Tracheal epithelial cell (primary cell): Measurements from ENCODE around the gene BRD3OS. TPM values are rescaled to one million over a fixed set of nuclear protein-coding genes. Genes with fewer than 3 reads are reported as not detected.

Experiments used
- total RNA-seq: library from RNA; depleted of rRNA; stranded (reverse); fragments of >200 nt; gene quantifications from 2 replicates; pipeline ENCODE4 v1.2.1, GENCODE V29; 2014

BRD3OS gene
- total RNA-seq, result 7.5 and 7.9 TPM in 2 replicates

GRCh38 chr9:134024828-134025605 is at the start of gene BRD3OS:
TSS of gene BRD3OS (plus strand) at chr9:134025481. CDS start at chr9:134026748, 1,267 bp downstream.

DNA sequence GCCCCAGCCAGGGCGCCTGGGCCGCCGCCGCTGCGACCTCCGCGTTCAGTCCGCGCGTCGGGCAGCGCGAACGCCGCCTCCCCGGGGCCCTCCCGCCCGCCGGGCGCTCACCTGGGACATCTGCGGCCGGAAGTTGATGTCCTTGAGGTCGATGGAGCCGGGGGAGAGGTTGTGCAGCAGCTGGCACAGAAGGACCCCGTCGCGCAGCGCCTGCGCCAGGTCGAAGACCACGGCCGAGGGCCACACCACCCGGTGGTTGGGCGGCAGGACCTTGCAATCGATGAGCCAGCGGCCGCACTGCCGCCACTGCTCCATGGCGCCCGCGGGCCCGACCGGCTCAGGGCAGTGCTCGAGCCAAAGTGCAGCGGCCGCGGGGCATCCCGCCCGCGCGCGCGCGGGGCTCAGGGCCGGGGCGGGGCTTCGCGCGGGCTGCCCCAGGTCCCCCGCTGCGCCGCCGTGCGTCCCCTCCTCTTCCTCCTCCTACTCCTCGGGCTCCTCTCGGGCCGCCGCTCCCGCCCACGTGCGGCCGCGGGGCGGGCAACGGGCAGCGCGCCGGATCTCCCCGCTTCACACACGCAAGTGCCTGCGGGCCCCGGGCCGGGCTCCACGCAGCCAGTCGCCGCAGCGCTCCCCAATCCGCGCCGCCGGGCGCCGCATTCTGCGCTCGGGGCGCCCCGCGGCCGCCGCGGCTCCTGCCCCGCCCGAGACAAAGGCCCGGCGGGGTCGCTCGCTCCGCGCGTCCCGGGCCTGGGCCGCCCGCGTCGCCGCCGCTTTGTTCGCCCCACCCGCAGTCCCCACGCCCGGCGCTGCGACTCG is 33.1 kb upstream of the BRD3OS start, which contains the start of gene VAV2:
Gene VAV2, minus strand, starts transcription at position 361 of the 816 bp plus-strand sequence. Its CDS starts 46 bp downstream, at position 315.

DNA sequence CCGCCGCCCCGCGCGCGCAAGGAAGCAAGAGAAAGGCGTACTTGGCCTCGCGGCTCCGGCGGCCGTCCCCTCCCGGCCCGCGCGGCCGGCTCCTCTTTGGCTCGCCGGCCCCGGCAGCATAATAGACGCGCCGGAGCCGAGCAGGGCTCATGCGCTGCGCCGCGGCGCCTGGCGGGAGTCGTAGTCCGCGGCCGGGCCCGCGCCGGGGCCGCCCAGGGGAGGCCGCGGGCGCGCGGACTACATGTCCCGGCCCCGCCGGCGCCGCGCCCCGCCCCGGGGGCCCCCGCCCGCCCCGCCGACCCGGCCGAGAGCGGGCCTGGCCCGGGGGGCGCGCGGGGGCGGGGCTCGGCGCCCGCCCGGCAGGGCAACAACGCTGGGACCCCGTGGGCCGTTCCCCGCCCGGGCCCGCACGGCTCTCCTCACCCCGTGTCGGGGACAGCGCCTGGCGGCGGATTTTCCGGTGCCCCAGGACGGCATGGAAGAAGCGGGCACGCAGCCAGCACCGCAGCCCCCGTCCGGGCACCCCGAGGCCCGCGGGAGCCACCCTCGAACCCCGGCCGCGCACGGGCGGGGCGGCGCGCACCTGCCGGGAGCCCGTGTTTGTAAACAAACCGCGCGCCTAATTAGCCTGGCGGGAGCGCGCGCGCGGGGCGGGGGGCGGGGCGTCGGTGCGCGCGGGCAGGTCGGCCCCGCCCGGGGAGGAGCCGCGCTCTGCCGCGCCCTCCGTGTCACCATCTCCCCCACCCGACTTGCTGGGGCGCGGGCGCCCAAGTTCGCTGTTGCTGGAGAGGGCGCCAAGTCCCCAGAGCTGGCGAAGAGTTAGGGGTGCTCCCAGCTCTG is 42.8 kb downstream of the BRD3OS start, which contains the start of gene BRD3:
Gene BRD3, minus strand, starts transcription at position 123 of the 840 bp plus-strand sequence. CDS start 14,549 bp downstream, outside the sequence.

Other genes with a start within 250 kb of the BRD3OS start
- 35.9 and 36.2 TPM in 2 replicates for gene VAV2, start 33.2 kb upstream of the BRD3OS start, total RNA-seq
- gene BRD3, start 42.5 kb downstream of the BRD3OS start, total RNA-seq, result 6.5 and 7.2 TPM in 2 replicates
- gene WDR5, start 110.6 kb downstream of the BRD3OS start, total RNA-seq, result 23.9 and 25.4 TPM in 2 replicates
- gene RNU6ATAC, start 139.1 kb downstream of the BRD3OS start, total RNA-seq, result not detected in 2 replicates